Stimulated activated CD8-positive, alpha-beta memory T cell treated with anti-CD3 and anti-CD28 coated beads, Interleukin-15, amount 100 ng/mL, for 1 hour (primary cell): ENCODE data around the gene RGS6.

Experiments used
- DNase-seq: peaks from one replicate; pipeline ENCODE4 v3.0.0-alpha.2; 2020; ENCODE audit warnings: low read depth

The RGS6 gene

DNA sequence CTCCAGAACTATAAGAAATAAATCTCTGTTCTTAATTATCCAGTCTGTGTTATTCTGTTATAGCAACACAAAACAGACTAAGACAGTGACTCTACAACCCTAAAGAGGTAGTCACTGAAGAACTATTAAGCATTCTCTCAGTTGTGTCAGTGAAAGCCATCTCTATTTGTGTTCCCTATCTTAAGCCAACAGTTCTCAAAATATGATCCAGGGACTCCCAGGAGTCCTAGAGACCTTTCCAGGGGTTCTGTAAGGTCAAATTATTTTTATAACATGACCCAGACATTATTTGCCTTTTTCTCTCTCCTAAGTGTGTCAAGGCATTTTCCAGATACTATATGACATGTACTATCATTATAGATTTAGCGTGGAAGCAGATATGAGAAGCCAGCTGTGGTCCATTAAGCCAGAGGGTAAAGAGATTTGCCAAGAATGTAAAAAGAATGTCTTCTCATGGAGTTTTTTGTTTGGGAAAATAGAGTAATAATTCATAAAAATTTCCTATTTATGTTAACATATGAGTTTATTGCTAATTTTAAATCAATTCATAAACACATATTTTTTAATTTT, 315.8 kb downstream of the RGS6 start:
- no peak for DNase-seq

- no peak for DNase-seq
Measured at GRCh38 chr14:72253503-72253902, 321.3 kb downstream of the RGS6 start.

DNA sequence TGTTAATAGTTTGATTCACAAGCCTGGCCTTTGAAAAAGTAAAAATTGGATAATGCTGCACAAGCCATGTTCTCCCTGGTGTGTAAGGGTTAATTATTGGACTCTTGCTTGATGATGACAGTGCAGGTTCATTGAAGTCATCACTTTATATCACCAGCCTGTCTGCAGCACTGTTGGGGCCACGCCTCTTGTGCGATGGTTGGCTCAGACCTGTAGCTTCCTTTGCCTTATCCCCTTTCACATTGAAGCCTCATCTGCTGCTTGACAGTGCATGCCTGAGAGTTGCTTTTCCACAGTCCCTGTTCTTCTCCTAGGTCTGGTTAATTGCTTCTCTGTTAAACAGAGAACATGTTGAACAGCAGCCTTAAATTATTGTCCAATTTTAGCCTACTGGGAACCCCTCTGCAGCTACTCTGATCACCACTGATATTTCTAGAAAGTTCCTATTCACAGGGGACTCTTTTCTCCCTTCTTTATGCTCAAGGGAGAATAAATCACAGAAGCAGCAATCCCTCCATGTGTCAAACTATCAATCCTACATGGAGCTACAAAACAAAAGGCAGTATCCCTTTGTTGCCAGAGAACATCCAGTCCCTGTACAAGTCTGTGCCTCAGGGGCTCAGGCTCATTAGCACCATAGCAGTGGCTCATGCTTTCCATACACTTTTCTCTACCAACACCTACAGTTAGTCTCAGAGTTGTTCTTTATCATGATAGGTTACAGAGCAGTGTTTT, 322.1 kb downstream of the RGS6 start:
- DNase-seq: no peak

DNA sequence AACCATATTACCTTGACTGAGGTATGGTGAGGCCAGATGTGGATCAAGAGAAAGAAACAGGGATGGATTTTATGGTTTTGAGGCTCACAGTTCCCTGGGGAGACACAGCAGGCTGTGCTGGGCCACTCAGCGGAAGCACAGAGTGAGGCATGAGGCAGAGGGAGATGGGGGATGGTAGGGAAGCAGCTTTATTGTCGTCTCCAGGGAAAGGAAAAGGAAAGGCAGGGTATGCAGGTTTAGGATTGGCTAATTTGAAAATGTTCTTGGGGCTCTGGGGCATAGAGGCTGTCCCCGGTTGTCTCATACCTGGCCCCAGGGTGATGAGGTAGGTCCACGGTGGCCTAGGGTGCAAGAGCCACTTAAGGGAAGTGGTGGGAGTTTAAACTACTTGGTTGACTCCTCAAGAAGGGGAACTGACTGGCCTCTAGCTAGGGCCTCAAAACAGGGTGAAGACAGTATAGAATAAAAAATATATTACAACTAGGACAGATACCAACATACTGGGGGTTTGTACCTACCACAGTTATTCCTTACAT, 322.8 kb downstream of the RGS6 start:
- no peak for DNase-seq

- DNase-seq: no peak
Measured at GRCh38 chr14:72256055-72256454, 323.8 kb downstream of the RGS6 start.

DNA sequence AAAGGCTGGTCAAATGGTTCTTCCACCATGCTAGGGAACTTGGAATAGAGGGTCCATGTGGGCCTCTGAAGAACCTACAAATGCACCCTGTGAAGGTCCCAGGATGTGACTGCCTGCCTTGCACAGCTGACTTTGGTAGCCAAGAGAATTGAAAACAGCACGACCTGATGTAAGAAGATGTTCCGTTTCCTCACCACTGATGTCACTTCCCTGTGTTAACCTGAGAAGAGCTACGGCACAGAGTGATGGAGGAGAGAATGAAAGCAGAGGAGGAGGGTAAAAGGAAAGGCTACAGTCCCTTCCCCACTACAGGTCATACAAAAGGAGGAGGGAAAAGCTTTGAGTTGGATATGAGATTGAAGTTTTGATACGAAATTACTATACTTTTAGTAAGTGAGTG, 328.8 kb downstream of the RGS6 start:
- no peak for DNase-seq

- no peak for DNase-seq
Measured at GRCh38 chr14:72262771-72263170, 330.5 kb downstream of the RGS6 start.

DNA sequence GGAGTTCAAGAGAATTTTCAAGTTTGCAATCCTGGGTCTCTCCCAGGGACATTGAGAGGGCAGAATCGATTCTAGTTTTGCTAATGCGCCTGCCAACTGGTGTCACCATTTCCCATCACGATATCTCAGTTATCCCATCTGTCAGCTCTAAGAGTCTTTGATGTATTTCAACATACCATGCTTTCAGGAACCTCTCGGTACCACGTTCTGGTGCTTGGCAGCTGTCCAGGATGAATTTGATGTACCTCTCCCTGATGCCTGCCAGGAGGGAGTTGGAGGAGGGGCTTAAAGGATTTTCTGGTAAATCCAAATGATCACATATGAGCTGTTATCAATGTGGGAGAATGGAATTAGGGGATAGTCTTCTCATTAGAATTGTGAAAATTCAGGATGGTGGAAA, 332.5 kb downstream of the RGS6 start:
- no peak for DNase-seq

DNA sequence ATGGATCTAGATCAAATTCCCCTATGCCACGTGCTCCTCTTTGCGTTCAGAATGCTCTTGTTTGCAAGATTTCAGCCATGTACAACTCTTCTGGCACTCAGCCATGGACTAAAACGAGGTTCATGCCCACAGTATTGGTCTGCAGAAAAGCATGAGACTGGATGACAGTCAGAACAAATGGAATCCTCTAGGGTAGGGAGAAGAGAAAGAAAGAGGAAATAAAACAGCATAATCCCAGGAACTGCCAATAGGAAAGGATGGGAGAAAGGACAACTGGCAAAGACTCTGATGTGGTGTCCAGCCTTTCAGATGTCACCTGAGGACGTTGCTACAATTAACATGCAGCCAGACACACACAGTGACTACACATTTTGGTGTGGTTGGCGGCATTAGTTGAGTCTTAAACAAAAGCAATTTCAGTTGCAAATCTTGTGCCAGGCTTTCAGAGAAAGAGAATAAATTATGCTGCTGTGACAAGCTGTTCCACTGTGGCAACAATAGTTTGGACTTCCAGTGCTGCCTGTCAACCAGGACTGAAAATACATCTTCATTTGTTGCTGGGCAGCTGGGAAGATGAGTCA, 338.0 kb downstream of the RGS6 start:
- no peak for DNase-seq

GRCh38 chr14:72270749-72271148, 338.5 kb downstream of the RGS6 start:
- DNase-seq: no peak

DNA sequence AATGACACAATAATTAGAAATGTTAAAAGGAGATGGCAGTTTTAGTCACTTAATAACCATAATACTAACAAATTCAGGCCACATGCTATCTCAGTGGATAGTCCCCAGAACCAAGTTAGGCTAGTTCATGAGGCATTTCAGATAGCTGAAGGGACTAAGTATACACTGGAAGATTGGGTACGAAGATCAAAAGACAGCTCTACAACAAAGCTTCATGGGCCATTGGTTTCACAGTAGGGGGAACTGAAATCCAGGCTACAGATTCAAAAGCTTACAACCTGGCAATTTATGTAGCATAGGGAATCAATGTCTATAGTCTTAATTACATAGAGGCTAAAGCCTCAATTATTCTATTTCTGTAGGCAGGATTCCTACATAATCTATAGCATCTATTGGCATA, 343.0 kb downstream of the RGS6 start:
- DNase-seq: no peak

GRCh38 chr14:72278316-72278715, 346.1 kb downstream of the RGS6 start:
- DNase-seq: no peak

DNA sequence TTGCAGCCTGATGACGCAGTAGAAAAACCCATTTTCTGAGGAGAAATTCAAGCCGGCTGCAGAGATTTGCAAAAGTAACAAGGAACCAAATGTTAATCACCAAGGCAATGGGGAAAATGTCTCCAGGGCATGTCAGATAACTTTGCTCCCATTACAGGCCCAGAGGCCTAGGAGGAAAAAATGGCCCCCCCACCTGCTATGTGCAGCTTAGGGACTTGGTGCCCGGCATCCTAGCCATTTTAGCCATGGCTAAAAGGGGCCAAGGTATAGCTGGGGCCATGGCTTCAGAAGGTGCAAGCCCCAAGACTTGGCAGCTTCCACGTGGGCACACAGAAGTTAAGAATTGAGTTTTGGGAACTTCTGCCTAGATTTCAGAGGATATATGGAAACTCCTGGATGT, 351.9 kb downstream of the RGS6 start:
- DNase-seq: no peak

GRCh38 chr14:72290241-72290640, 358.0 kb downstream of the RGS6 start:
- no peak for DNase-seq

DNA sequence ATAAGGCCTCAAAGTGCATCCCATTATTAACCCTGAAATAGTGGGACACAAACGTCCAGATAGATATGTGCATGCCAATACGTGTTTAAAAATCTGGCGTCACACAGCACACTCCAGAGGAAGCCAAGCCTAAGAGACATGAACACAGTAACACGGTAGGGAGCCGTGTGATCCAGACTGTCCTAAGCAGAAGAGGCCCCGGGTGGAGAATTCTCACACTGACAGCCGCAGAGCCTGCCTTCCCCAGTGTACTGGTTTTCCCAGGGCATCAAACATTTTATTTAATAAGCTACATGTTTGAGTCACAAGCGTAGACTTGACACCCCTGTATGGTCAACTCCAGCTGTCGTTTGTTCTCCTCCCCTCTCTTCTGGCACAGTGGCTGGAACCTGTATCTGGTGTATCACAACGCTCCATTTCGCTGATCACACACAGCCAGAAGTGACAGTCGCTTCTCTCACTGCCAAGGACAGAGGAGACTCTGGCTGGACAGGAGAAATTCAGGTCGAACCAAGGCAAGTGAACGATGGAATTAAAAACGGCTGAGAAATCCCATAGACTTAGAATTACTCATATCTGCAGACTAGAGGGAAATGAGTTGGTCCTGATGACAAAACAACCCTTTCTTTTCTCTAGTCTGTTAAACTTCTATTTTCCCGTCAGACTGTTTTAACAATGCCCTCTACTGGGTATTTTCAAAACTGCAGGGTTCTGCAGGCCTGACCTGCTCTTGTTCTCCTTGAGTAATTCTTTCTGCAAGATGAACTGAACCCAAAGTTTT, 359.9 kb downstream of the RGS6 start:
- DNase-seq: no peak

DNA sequence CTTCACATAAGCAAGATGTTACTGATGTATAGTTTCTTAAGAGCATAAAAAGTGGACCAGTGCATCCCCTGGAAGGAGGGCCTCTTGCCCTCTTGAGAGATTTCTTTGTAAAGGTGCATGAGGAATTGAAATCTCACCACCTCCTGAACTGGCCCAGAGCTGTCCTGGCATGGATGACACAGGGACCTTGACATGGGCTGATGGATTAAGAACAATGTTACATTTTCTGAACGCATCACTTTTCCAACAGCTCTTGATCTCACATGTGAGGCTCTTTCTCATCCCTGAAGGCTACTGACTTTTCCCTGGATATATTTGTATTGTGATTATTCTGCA, 360.4 kb downstream of the RGS6 start:
- DNase-seq: no peak

DNA sequence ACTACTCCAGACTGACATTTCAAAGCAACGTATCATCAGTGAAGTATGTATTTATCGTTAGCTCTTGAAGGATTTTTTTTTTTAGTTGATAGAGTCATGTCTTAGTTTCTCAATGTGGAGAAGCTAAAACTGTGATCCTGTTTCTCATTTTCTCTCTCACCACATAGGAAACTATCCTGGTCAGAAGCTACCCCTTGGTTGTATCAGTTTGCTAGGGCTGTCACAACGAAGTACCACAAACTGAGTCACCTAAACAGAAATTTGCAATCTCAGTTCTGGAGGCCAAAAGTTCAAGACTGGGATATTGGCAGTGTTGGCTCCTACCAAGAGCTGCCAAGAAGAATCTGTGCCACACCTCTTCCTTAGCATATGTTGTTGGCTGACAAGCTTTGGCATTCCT, 369.1 kb downstream of the RGS6 start:
- DNase-seq: no peak

DNA sequence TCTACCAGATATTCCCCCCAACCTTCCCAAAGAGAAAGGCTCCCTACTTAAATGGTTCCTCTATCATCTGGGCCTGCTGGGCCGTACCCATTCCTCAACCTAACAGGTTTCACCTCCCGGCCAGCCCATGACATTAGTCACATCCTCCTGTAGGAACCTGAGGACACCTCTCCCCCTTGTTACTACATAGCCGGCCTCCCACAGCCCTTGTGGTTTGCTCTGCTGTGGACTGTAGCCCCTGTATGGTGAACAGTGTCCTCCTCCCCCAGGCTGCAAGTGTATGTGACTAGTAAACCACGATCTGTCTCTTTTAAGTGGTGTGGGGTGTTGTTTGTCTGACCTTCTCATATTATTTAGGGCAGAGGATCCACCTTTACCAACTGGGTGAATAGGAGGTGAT, 371.7 kb downstream of the RGS6 start:
- no peak for DNase-seq

- no peak for DNase-seq
Measured at GRCh38 chr14:72305561-72305960, 373.3 kb downstream of the RGS6 start.

DNA sequence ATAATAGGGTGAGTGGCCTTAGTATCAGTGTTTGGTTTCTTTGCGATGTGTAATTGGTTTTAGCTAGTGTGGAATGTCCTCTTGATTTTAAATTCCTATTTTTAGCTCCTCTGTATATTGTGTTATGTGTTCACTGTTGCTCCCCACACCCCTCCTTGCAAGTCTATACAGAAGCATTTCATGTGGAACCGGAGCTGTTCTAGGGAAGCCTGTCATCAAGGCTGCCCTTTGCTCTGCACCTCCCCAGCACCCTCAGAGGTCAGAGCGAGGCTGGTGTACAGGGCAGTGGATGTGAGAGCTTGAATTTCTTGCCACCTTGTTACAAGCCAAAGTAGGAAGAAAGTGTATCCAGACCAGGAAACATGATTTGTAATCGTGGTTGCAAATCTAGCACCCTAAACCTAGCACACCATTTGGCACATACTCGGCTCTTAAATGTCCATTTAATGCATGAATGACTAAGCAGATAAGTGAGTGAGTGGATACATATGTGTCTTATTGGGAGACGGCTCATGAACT, 376.8 kb downstream of the RGS6 start:
- no peak for DNase-seq

DNA sequence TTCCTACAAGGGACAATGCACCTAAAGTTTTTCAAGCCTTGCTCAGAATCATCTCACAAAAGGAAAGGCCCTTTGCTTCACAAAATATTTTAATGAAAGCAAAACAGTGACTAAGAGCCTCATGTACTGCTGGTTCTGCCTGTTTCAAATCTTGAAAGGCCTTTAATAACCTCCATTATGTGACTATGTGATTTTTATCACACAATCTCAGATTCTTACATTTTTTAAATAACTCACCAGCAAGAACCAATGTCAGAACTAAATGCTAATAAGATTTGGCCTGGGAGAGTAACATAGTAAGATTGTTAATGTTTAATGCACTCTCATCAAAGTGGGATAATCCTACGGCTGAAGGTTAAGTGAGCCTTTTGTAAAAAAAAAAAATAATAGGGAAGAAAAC, 378.9 kb downstream of the RGS6 start:
- no peak for DNase-seq

DNA sequence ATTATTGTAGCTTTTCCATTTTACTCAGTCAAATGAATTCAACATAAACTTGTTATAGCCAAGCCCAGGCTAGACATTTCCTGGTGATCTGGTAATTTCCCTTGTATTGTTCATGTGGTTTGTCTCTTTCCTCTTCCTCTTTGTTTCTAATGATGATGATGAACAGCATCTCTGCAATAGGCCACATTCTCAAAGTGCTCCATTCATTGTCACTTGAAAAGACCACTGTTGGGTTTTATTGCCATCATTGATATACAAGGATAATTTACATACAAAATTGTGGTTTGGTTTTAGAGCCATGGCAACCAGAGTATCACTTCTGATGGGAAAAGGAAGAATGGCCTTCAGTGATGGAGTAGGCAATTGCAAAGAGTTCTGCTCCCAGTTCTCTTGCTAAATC, 379.3 kb downstream of the RGS6 start:
- no peak for DNase-seq
